Heart left ventricle (tissue), 16 donors: Measurements from ENCODE around the gene SOX9. TPM values are rescaled to one million over a fixed set of nuclear protein-coding genes. Genes with fewer than 3 reads are reported as not detected.

Experiments used
- ATAC-seq, 4 donors: fragments of 200-7000 bp; cut with Tn5 transposase; one replicate each; pipeline ENCODE4 v1.9.1; 2020 to 2022; ENCODE audit warnings: moderate library complexity in 4 of 4, mild to moderate bottlenecking in 3 of 4, moderate number of reproducible peaks in 1 of 4
- DNase-seq, 5 donors: peaks; one replicate each; pipeline ENCODE4 v3.0.0-alpha.2; 2020
- H3K27ac ChIP-seq, 12 donors: fragments of 200-600 bp; sonication (generic) in 4 of 12; one replicate each; pipeline versions ENCODE4 v1.5.0 to v1.8.0; 2016 to 2022; ENCODE audit warnings: mild to moderate bottlenecking in 2 of 12
- H3K27me3 ChIP-seq, 9 donors: fragments of 200-600 bp; sonication (generic) in 2 of 9; one replicate each; pipeline versions ENCODE4 v1.5.1 to v1.8.0; 2016 to 2022; ENCODE audit warnings: mild to moderate bottlenecking in 3 of 9
- H3K36me3 ChIP-seq, 9 donors: fragments of 200-600 bp; sonication (generic) in 2 of 9; one replicate each; pipeline versions ENCODE4 v1.5.0 to v1.8.0; 2018 to 2022; ENCODE audit warnings: mild to moderate bottlenecking in 2 of 9
- H3K4me1 ChIP-seq, 12 donors: fragments of 200-600 bp; sonication (generic) in 4 of 12; one replicate each; pipeline versions ENCODE4 v1.5.0 to v1.8.0; 2016 to 2022; ENCODE audit warnings: mild to moderate bottlenecking in 3 of 12
- H3K4me3 ChIP-seq, 12 donors: fragments of 200-600 bp; sonication (generic) in 4 of 12; one replicate each; pipeline versions ENCODE4 v1.5.0 to v1.8.0; 2017 to 2022; ENCODE audit warnings: mild to moderate bottlenecking in 9 of 12, moderate library complexity in 4 of 12
- H3K9me3 ChIP-seq, 12 donors: fragments of 200-600 bp; sonication (generic) in 4 of 12; one replicate each; pipeline versions ENCODE4 v1.5.0 to v1.8.0; 2016 to 2022; ENCODE audit warnings: mild to moderate bottlenecking in 1 of 12
- POLR2A ChIP-seq, 2 donors: fragments of 450-650 bp; IDR thresholded peaks; one replicate each; pipeline ENCODE4 v1.6.1; 2017; ENCODE audit warnings: antibody characterized with exemption in 2 of 2, mild to moderate bottlenecking in 2 of 2, moderate library complexity in 2 of 2
- WGBS, 4 donors: extraction: QIAGEN DNeasy Blood & Tissue Kit in 2 of 4; methylation state at CpG; one replicate each; pipeline versions ENCODE4 v1.1.5 to v1.1.7; 2013 to 2018; 5-methylcytosine and 5-hydroxymethylcytosine counted together
- intact Hi-C, 10 donors: fragments of 100-400 bp; cut with DNase I; formaldehyde crosslinking; loops; one replicate each; pipeline versions ENCODE4 v1.11.1 to v1.14.2; 2022
- polyA plus RNA-seq, 2 donors: library from polyadenylated mRNA; stranded (reverse); fragments of 200-250 nt; gene quantifications; one replicate each; pipeline ENCODE4 v1.2.3, GENCODE V29; 2013
- total RNA-seq, 9 donors: library from RNA; depleted of rRNA in 2 of 9; stranded (reverse); fragments of >200 nt in 2 of 9; fragmentation: NEBNext Ultra II Directional in 3 of 9; extraction: Animal tissue kit (Norgen Biotek cat#: 25700) in 3 of 9; gene quantifications; one replicate each; pipeline versions ENCODE4 v1.1.0 to v1.2.4, GENCODE V29; 2016 to 2023
- TF ChIP-seq, protein P1 (sequence below), 12 donors: fragments of 200-600 bp; sonication (generic) in 4 of 12; IDR thresholded peaks; one replicate each; pipeline versions ENCODE4 v1.5.0 to v1.8.0; 2018 to 2022; ENCODE audit warnings: antibody characterized with exemption in 12 of 12, mild to moderate bottlenecking in 5 of 12
- donor health status: ischemic (EF 13 %, LVEDD 7.1; RV severe dilation, severe dysfunction).
- donor health status: healthy with polysubstance abuse.
- donor health status: DM: no; HTN: yes; CAD: no.
- donor health status: DM: no; HTN: no; CAD: no.
- donor health status: ischemic (EF 25% LVEDD 6.9; RV normal size, moderate dysfunction).
- donor health status: ischemic (EF 25% LVEDD 5.7; RV mildly dilated, moderate dysfunction).
- donor health status: healthy.
- donor health status: DM: yes; HTN: yes; CAD: no.
- donor health status: ischemic (EF 35%, LVEDD 5.7; RV mildly dilated, moderate dysfunction).
- donor health status: nonischemic (EF 11% LVEDD 7.7; RV severe dilation, severe dysfunction).
- donor health status: DM: yes; HTN: yes; CAD: no.
- donor health status: PGD.
- donor health status: ischemic (EF 29% LVEDD 5.4; RV normal size, mild dysfunction).
- donor health status: nonischemic (EF 23%, LVEDD 6.1; RV moderate dilation, normal function).

The SOX9 gene
- total and polyA plus RNA-seq, 11 donors = 7.6 to 19.7 (median 12.8) TPM

DNA sequence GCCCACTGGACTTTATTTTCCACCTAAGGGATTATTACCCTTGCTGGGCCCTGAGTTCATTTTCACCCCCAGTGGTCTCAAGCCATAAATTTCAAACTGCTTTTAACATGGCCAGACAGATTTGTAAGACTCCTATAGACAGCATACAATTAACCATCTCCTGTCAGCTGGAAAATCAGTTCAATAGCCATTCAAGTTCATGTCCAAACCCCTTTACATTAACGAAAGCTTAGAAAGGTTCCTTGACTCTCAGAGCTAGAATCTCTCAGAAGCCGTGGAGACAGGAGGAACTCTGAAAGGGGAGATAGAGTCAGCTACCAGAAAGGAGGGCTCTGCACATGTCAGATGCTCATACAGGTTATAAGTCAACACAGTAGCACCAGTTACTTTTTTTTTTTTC is 23.3 kb downstream of the SOX9 start:
- H3K4me3 ChIP-seq = no peak overlapping the region
- TF ChIP-seq, protein P1, sequence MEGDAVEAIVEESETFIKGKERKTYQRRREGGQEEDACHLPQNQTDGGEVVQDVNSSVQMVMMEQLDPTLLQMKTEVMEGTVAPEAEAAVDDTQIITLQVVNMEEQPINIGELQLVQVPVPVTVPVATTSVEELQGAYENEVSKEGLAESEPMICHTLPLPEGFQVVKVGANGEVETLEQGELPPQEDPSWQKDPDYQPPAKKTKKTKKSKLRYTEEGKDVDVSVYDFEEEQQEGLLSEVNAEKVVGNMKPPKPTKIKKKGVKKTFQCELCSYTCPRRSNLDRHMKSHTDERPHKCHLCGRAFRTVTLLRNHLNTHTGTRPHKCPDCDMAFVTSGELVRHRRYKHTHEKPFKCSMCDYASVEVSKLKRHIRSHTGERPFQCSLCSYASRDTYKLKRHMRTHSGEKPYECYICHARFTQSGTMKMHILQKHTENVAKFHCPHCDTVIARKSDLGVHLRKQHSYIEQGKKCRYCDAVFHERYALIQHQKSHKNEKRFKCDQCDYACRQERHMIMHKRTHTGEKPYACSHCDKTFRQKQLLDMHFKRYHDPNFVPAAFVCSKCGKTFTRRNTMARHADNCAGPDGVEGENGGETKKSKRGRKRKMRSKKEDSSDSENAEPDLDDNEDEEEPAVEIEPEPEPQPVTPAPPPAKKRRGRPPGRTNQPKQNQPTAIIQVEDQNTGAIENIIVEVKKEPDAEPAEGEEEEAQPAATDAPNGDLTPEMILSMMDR (IDR thresholded peaks at IDR 0.05) = no peak
- TF ChIP-seq POLR2A (IDR thresholded peaks at IDR 0.05) = no peak
- no peak for ATAC-seq
- H3K27ac ChIP-seq = no peak overlapping the region
- no peaks in the 10 kb centered on the region for H3K4me1 ChIP-seq
- H3K36me3 ChIP-seq = no peaks in the 10 kb centered on the region
- whole genome bisulfite sequencing, 4 donors = 62 to 90% (median 71%) methylated on average over 2 of the region's 2 CpGs
- intact Hi-C loops = no loop called here
- no peaks in the 10 kb centered on the region for H3K27me3 ChIP-seq
- H3K9me3 ChIP-seq = no peaks in the 10 kb centered on the region
- DNase-seq = no peak

GRCh38 chr17:72145562-72145961 is 24.7 kb downstream of the SOX9 start:
- ATAC-seq = no peak
- WGBS, 4 donors = 86 to 93% (median 90%) methylated on average over 3 of the region's 3 CpGs
- TF ChIP-seq POLR2A (IDR thresholded peaks at IDR 0.05) = no peak
- TF ChIP-seq, protein P1 (IDR thresholded peaks at IDR 0.05) = no peak
- no peak overlapping the region for H3K27ac ChIP-seq
- no peaks in the 10 kb centered on the region for H3K9me3 ChIP-seq
- no peaks in the 10 kb centered on the region for H3K27me3 ChIP-seq
- no peak for DNase-seq
- H3K36me3 ChIP-seq = no peaks in the 10 kb centered on the region
- no peak overlapping the region for H3K4me3 ChIP-seq
- H3K4me1 ChIP-seq = no peaks in the 10 kb centered on the region
- intact Hi-C loops = no loop called here

DNA sequence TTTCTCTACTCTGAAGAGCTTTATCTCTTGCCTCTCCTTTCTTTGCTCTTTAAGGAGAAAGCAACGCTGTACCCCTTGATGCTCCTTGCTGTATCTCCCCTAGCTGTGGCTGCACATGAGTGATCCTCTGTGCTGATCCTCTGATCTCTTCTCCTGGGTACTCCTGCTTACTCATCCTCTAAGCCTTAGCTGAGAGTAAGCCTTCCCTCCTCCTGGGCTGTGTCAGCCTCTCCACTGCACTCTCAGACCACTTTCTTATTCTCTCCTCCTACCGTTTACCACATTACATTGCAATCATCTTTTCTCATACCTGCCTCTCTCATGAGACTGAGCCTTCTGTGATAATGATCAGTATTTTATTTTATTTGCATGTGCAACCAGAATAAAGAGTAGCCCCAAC is 25.1 kb downstream of the SOX9 start:
- no peak for DNase-seq
- Histone ChIP-seq H3K36me3 (no peaks in the 10 kb centered on the region), H3K4me3 (no peak overlapping the region), H3K4me1 (peaks cover 0 to 1% (median 0%) of the 10 kb centered on the region in 12 donors), H3K27ac (no peak overlapping the region), H3K9me3 (no peaks in the 10 kb centered on the region), H3K27me3 (no peaks in the 10 kb centered on the region)
- 81 to 88% (median 86%) methylated on average over 2 of the region's 2 CpGs for WGBS, 4 donors
- intact Hi-C loops = no loop called here
- TF ChIP-seq POLR2A (IDR thresholded peaks at IDR 0.05) = no peak
- TF ChIP-seq, protein P1 (IDR thresholded peaks at IDR 0.05) = no peak
- no peak for ATAC-seq

DNA sequence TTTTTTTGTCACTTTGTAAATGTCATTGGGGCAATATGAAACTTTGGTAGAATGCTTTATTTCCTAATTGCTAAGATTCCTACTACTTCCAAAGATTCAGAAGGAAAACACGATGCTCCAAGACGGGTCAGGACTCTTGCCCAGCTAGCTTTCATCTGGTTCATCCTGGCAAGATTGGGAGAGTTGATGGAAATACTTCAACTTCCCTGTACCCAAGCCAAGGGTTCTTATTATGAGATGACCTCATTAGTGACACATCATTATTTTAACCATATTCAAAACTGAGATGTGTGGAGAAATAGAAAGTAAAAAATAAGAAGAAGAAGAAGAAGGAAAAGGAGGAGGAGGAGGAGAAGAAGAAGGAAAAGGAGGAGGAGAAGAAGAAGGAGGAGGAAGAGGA is 25.6 kb downstream of the SOX9 start:
- DNase-seq (no peak), ATAC-seq (no peak)
- no peaks in the 10 kb centered on the region for H3K36me3 ChIP-seq
- H3K9me3 ChIP-seq = no peaks in the 10 kb centered on the region
- H3K27ac ChIP-seq = no peak overlapping the region
- H3K4me1 ChIP-seq = peaks cover 0 to 5% (median under 1%) of the 10 kb centered on the region in 12 donors
- TF ChIP-seq, protein P1 (IDR thresholded peaks at IDR 0.05) = no peak
- TF ChIP-seq POLR2A (IDR thresholded peaks at IDR 0.05) = no peak
- no peaks in the 10 kb centered on the region for H3K27me3 ChIP-seq
- WGBS, 4 donors = 63 to 76% (median 74%) methylated on average over 2 of the region's 2 CpGs
- intact Hi-C loops = no loop called here
- H3K4me3 ChIP-seq = no peak overlapping the region
